SHP77 treated with DMSO at 0.1 percent for 48 hours (cell line): ENCODE measurements around the gene TMEM8B.

ENCODE experiments used
- DNase-seq: peaks from one replicate; lab custom pipeline; 2025; lab: John Stamatoyannopoulos, UW

TMEM8B gene

DNA sequence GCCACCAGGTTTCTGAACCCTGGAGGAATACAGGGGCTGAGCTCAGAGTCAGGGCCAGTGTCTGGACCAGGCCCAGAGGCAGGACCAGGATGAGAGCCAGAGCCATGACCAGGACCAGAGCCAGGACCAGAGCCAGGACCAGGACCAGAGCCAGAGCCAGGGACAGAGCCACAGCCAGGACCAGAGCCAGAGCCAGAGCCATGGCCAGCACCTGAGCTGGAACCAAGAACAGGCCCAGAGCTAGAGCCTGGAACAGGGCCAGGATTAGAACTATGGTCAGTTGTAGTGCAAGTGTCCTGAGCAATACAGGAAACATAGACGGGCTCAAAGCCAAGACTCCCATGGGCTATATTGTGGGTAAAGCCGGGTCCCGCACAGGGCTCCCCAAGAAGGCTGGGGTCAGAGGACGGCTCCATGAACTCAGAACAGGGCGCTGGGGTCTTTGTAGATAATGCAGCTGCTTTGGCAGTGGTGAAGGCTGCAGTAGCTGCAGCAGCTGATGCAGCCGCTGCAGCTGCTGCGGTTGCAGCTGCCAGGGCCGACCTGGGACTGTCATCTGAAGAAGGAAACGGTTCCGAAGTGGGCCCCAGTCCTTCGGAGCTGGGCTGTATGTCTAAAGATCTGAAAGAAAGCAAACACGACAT, 17.5 kb upstream of the TMEM8B start:
- no peak for DNase-seq

DNA sequence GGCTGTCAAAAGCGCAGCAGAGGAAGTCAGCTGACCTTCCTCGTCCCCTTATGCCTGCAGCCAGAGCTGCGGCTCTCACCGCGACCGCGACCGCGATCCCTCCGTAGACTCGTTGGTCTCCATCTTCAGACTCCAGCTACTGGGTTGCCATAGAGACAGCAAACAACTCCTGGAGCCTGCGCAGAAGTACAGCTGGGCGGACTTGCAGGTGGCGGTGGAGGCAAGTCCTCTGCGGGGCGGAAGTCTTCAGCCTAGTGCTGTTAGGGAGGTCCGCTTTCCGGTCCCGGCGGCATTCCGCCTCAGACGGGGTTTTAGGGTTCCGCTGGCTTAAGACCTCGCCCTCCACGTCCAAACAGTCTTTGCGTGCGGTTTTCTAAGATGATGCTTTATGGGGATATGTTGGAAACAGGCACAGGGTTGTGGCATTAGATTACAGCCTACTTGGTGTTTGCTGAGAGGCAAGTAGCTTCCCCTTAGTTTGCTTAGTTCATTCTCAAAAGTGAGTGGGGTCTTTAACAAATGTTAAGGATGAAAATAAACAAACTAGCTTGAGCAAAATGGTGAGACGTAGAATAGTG, 16.9 kb upstream of the TMEM8B start, which contains the start of gene SPAG8:
TSS of gene SPAG8 (minus strand) at position 238 of the 578 bp plus-strand sequence. CDS start at position 123, 115 bp downstream.
- peak; percentile 70 for DNase-seq

DNA sequence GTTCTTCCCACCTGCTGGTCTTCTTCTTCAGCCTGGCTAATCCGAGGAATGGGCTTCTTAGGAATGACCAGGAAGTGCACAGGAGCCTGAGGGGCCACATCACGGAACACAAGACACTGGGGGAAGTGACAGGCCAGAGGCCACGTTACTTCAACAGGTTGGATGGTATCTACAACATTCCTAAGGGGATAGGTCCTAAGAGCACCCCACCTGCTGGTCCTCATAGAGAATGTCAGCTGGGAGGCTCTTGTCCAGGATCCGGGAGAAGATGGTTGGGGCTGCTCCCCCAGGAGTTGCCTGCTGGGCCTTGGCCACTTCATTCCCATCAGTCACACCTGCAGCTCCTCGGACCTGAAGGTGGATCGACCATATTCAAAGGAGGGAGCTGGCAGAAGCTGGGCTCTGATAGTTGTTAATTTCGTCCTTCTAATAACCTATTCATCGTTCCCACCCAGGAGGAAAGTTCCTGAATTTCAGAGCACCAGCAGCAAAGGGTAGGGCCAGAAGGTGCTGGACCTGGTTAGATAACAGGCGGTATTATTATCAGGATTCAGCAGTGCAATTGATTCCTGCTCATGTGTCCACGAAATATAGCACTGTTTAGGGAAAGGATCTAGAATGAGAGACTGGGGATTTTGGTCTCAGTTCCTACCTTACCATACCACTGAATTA, 15.5 kb upstream of the TMEM8B start:
- DNase-seq: no peak

DNA sequence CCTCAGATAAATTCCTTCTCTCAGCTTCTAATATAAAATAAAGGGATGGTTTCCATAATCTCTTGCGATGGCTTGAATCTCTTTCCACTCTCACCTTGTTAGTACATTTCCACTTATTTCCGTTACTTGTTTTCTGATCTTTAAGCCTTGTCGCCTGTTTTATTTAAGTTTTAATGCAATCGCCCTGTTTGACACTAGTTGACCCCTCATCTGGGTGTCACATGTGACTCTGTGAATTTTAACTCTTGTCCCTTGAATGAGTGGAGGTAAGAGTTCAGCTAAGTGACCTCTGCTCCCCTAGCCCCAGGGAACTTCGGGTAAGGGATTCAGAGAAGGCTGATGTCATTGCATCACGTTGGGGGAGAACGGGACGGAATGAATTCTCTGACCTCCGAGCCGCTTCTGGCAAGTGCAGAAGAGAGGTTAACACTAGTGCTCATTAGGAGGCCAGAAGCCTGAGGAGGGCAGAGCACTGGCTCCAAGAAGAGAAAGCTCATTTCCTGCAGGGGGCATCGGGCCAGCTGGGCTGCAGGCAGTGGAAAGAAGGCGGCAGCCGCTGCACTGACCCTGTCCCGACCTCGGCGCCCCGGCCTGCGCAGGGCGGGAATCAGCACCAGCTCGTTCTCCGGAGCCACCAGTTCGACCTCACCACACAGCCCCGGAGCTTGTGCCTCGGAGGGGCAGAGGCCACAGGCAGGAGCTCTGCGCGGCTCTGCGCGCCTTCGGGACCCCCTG, 14.8 kb upstream of the TMEM8B start:
- no peak for DNase-seq

DNA sequence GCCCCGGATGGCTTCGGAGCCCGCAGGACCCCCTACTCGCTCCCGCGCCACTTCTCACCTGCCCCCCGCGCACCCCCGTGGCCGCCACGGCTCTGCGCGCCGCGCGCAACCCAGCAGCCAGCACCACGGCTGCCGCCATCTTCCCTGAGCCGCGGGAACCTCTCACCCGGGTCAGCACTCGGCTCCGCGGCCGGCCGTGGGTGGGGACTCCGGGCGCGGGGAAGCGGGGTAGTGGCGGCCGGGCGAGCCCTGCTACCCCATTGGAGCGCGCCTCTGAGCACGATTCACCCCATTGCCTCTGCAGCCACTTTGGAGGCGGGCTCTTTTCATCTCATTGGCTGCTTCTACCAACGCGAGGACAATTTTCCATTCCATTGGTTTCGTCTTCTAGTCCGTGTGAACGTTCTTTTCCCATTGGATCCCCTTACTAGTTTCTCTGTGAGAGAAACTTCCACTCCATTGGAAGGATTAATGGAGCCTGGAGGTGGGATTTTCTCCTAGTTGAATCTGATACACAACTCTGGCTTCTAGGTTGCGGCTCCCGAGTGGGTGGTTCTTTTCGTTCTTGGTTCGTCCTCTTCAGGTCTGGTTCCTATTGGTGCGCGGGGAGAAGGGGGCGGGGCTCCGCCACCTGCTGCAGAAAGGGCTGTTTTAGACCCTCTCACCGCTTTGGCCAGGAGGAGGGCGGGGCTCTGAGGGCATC, 14.0 kb upstream of the TMEM8B start, which contains the start of gene HINT2:
TSS of gene HINT2 (minus strand) at position 202 of the 703 bp plus-strand sequence. CDS start at position 139, 63 bp downstream.
- peak; percentile 91 for DNase-seq

DNA sequence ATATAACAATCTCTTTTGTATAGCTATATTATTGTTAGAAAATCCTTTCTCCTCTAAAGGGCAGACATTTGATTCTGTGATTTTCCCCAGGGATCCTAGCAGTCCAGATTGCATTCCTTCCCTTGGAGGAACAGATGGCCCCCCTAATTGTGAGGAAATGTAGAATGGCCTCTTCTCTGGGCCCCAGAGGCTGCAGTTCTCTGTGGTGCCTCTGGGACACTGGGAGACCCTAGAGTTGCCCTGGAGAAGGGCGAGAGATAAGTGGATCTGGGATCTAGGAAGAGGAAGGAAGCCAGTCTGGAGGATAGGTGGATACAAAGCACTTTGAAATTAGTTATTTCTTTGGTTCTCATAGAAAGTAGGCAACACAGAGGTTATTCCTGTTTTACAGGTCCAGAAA, 12.3 kb upstream of the TMEM8B start:
- DNase-seq: no peak

DNA sequence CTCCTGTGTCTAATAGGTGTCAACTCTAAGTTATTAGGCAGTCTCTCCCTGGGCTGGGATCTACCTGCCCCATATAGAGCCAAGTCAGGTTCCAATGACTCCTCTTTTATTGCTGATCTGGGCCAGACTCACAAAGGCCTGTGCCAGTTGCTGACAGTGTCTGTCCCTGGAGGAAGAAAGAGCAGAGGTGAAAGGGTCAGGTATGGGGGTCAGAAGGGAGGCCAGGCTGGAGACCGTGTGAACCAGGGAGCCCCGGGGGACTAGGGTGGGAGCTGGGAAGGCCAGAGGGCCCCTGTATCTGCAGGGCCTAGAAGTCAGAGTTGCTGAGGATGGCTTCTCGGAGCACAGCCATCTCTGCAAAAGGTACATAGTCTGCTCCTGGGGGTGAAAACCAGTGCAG, 10.7 kb upstream of the TMEM8B start:
- DNase-seq: no peak

DNA sequence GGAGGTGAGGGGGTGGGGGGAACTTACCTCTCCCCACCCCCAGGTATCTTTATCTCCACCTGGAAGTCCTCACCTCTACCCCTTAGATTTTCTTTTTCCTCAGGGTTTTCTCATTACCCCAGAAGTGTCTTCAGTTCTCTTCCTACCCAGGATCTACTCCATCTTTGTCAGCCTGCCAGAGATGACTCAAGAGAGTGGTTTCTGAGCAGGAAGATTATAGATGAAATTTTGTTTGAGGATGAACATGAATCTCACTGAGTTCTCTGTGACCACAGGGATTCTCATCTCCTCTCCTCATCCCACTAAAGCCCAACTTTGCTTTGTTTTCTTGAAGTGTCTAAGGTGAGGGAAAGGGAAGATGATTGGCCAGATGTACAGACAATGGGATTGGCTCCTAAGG, 9.0 kb upstream of the TMEM8B start:
- no peak for DNase-seq

DNA sequence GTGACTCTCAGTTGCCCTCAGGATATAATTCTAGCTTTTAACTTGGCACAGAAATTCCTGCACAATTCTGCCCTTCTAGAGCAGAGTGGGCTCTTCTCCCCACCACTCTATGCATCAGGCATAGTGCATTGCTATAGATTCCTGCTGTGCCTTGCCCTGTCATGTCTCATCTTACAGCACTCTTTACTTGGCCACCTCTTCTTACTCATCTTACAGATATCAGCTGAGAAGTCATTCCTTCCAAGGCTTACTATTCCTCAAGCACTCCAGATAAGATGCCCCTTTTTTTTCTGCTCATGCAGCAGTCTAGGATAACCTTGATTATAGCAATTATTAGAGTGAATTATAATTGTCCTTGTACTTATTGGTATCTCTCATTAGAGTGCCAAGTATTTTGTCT, 6.1 kb upstream of the TMEM8B start:
- no peak for DNase-seq

DNA sequence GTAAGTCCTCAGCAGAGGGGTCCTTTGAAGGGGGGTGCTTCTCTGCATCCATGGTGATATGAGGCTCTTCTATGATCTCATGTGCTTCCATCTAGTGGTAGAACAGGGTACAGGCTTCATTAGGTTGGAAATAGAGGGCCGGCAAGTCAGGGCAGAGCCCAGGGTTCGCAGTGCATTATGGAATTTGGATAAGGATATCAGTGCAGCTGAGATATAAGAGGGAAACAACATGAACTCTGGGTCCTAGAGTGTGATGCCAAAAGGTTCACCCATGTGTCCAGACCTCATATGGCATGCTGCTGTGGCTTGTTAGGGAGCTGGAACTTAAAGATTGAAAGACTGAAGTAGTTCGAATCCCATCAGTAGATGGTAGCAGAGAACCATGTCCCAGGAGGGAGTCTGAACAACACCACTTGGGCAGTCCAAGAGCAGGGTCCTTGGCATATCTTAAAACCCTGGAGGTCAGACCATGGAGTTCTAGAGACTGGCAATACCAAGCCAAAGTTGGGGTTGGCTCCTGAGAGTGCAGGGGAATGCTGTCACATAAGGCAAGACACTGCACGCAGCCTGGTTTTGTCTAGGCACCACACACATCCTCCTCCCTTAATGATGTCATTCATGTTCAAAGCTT, 2.8 kb upstream of the TMEM8B start:
- no peak for DNase-seq

DNA sequence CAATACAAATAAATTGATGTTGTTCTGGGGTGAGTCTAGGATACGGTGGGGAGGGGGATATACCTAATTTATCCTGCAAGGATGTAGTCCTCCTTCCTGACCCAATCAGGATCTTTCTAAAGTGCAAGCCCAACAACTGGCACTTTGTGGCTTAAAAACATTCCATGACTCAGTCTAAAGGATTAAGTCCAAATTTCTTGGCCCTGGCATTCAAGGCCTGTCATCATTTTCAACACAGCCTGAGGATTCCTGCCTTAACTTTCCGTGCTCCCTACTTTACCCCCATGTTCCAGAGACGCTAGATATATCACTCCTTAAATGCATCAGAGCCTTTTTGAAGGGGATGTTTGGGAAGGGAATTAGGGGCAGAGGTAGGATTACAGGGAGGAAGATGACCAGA, 1.5 kb upstream of the TMEM8B start:
- DNase-seq: no peak

DNA sequence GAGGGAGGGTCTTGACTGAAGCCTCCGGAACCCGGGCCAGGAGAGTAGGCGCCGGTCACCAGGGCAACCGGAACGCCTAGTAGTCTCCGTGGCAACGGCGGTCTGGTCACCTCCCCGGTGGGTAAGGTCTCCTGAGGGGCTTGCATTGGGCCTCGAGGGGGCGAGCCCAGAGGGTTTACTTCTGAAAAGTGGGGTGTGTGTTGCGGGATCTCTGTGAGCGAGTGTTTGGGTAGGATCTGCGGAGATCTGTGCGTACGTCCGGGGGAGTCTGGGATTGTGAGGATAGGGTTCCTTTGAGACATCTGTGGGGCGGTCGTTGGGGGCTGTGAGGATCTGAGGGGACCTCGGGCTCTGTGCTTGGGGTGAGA, 328 bp upstream of the TMEM8B start, which contains the start of gene FAM221B:
TSS of gene FAM221B (minus strand) at position 17 of the 368 bp plus-strand sequence. CDS start 2,571 bp downstream, outside the sequence.
- DNase-seq: no peak

DNA sequence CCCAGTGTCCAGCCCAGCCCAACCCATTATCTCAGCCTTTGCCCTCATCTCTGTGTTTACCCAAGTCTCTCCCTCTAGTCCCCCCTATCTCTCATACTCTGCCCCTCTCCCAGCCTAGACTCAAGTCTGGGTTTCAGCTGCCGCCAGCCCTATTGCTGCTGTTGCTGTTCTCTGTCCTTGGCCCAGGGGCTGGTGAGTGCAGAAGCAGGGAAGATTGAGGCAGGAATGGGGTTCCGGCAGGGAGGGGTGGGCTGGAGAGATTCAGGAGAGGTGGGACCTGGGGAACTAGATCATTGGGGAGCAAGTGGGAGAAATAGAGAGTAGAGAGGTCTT, 702 bp downstream of the TMEM8B start:
- no peak for DNase-seq

DNA sequence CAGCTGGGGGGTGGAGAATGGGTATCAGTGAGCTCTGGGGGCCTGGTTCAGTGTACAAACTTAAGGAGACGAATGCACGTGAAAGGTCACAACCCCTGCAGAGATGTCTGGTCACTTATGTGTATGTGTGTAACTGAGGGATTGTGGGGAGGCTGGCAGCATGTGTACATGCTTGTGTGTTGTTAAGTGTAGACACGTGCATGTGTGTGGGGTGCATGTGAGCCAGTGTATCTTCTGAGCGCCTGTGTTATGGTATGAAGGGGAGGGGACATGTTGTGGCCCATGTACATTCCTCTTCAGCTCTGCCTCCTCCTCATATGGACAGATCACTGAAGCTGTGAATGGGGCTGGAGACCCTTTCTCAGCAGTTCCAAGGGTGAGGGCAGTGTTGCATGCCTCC, 2.0 kb downstream of the TMEM8B start:
- no peak for DNase-seq

DNA sequence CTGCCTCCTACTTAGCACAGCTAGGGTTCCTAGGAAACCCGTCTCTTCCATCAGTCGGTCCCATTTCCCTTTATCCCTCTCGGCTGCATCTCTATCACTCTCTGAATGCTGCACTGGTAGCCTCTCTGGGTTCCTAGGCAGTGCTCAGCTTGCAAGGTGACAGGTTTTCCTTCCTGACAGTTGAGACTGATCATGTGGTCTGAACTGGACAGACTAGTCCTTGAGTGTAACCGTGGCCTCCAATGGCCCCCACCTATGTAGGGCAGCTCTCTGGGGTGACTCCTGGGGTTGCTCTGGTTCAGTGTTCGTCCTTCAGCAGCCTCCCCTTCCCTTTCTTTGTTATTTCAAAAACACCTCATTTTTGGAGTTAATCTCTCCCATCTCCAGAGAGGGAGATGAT, 3.8 kb downstream of the TMEM8B start:
- no peak for DNase-seq

DNA sequence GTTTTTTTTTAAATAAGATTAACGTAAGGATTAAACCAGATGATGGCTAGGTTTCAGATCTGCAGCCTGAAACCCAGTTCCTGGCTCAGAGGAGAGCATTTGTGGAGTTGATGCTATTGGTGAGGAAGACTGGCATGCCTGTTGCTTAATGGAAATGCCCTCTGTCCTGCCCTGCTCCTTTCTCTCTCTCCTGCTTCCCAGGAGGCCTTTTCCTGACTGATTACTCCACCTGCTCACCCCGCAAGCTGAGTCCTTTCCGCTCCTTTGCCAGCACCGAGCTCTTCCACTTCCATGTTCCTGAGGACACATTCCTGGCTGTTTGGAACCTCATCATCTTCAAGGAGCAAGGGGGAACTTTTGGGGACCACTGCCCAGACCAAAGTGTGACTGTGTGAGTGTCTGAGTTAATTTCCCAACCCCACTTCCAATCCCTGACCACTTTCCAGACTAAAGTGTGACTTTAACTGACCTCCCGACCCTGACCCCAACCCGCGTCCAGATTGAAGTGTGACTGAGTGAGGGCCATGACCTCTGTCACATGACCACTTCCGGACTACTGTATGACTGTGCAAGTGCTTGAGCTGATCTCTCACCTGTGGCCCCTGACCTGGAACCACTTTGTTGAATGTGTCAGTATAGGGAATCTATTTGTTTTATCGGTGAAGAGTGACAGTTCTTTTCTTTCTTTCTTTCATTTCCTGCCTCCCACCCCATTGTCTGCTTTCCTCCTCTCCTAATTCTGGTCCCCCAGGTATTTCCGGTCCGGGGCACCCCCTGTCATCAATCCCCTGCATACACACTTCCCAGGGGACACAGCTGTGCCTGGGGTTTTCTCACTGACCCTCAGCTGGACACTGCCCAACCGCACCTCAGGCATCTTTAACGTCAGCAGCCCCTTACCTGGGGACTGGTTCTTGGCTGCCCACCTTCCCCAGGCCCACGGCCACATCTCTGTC, 5.5 kb downstream of the TMEM8B start:
- no peak for DNase-seq

DNA sequence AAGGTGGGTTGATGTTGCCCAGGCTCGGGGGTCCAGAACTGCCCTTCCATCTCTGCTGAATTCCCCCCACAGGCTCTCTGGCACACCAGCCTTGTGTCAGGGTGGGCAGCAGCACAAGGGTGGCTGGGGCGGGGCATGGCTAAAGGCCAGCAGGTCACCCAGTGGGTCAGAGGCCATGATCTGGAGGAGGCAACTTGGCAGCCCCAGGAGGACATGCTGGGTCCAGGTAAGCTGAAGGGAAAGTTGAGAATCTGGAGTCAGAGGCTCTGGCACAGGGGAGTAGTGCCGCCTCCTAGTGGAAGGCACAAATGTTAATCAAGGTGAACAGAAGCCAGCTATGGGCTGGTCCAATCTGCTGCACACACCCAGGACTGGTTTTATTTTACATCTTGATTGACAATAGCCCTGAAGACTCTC, 6.2 kb downstream of the TMEM8B start:
- DNase-seq: no peak

DNA sequence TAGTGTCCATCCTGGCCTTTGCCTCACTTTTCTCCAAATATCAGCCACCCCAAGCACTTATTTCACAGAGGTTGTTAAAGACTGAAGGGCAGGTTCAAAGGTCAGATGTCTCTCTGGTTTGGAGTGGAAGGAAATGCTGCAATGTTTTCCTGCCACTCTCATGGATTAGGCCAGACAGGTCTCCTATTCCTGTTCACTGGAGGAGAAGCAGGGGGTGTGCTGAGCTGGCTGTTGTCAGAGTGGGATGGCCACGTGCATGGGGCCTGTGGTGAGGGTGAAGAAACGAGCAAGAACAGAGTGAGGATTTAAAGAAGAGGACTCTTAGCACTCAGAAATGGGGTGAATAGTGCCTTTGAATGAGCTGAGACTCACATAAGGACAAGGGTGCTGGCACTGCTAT, 6.7 kb downstream of the TMEM8B start:
- DNase-seq: no peak

DNA sequence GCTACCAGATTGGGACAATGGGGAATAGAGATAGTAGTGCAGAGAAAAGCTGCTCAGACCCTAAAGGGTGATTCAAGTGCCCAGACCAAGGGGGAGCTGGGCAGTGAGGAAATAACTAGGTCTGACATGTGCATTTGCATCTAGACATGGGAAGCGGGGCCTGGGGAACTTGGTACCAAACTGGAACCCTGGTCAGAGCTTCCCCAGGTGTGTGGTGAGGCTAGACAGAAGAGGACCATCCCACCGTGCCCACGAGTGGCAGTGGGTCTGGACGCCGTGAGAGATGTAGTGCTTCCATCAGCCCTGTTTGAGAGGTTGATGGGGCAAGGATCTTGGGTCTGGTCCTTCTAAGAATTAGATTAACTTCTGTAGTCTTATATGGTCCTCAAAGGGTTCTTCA, 7.6 kb downstream of the TMEM8B start:
- no peak for DNase-seq

DNA sequence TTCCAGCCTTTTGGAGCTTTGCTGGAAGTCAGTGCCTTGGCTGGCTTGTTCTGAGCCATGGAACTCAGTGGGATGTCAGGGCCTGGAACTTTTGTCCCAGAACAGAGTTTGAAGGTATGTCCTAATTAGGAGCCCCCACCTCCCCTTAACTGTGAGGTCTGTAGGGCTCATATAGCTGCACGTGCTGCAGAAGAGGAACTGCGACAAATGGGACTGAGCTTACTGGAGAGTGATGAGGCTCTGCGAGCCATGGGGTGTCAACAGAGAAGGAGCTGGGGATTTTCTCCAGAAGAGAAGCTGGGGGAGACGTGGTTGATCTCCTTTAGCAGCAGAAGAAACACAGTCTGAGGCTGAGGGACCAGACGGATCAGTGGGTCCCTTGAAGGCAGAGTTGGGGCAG, 10.9 kb downstream of the TMEM8B start:
- no peak for DNase-seq
